ENCODE data around the gene COQ8B.
"Not testable (repeated sequence)": the region's sequence is repeated elsewhere in the genome, so short reads cannot be mapped to it uniquely, and the experiment has no call there.

Gene COQ8B

DNA sequence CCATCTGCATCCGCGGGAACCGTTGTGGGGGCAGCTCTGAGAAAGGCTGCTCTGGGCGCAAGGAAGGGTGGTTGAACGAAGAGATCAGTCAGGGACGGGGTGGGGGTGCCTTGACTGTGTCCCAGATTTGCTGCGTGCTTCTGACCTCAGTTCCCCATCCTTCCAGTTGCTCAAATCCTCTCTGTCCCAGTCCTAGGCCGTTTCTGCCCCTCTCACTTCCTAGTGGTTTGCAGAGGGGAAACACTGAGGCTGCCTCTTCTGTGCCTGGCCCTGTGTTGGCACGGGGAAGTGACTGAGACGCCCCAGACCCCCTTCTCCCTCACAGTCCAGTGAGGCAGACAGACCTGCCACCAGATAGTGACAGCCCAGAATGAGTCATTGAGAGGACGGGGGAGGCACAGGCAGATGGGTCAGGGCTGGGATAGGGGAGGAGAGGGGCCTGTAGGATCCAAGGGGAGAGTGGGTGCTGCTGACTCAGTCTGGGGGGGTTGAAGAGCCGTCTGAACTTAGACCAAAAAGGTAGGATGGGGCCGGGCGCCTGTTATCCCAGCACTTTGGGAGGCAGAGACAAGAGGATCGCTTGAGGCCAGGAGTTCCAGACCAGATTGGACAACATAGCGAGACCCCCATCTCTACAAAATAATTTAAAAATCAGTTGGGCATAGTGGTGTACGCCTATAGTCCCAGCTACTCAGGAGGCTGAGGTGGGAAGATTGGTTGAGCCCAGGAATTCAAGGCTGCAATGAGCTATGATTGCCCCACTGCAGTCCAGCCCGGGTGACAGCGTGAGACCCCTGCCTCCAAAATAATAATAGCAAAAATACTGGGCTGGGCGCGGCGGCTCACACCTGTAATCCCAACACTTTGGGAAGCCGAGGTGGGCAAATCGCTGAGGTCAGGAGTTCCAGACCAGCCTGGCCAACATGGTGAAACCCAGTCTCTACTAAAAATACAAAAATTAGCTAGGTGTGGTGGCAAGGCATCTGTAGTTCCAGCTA lies 52.7 kb downstream of the COQ8B start:
- peak; percentile 10 for DNase-seq

DNA sequence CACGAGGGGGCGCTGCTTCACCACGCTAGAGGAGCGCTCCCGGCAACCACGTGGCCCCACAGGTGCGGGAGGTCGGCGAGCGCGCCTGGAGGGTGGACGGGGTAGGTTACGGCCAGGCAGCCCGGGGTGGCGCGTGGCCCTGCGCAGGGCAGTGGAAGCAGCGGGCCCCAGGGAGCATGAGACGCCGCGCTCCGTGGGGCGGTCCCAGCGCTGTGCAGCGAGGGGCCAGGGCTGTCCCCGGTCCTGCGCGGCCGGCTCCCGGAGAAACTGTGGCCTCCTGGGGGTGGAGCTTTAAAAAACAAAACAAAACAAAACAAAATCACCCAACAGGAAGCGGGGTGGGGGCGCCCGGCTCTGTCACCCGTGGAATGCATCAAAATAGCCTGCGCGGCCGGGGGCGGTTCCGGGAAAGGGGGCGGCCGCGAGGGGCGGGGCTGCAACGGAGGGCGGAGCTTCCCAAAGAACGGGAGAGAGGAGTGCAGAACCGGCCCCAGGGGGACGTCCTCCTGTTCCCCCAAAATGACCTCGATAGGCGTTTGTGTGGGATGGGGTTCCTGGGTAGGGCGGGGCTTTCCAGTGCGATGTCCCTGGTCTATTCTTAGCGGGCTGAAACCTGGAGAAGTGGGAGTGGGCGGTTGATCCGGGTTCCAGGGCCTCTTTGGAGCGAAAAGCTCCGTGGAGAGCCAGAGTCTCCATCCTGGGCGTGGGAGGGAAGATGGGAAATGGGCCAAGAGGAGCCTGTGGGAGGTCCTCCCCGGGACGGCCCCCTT lies 53.6 kb downstream of the COQ8B start:
- peak; percentile 89 for DNase-seq

DNA sequence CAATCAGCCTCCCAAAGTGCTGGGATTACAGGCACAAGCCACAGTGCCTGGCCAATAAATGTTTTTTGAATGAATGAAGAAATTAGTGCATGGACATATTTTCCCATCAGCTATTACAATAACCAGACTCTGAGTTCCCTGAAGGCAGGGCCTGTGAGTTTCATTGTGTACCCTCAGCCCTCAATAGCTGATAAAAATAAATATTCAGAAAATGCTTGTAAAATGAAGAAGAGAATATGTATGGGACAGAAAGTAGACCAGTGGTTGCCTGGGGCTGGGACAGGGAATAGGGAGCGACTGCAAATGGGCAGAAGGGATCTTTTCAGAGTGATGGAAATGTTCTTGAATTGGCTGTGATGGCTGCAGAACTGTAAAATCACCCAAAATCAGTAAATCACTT lies 55.1 kb downstream of the COQ8B start:
- DNase-seq, result no peak

DNA sequence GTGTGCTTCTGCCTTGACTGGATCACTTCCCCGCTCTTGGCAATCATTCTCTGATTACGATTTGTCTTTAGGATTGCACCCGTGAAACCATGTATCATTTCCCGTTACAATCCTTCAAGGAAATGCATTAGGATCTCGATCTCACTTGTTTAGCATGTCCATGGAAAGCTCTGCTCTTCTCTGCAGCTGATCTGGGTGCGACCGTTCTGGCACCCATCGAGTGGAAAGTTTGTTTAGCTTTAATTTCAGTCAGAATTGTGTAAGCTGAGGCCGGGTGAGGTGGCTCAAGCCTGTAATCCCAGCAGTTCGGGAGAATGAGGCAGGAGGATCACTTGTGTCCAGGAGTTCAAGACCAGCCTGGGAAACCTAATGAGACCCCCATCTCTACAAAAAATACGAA lies 57.1 kb downstream of the COQ8B start:
- DNase-seq, result no peak

DNA sequence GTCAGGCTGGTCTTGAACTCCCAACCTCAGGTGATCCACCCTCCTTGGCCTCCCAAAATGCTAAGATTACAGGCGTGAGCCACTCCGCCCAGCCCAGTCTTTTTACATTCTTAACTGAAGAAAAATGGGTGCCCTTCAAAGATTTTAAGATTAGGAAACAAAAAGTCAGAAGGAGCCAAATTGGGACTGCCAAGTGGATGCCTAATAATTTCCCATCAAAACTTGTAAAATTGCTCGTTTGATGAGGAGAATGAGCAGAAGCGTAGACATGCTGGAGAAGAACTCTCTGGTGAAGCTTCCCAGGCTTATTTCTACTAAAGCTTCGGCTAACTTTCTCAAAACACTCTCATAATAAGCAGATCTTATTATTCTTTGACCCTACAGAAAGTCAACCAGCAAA lies 57.6 kb downstream of the COQ8B start:
- DNase-seq, result no peak

DNA sequence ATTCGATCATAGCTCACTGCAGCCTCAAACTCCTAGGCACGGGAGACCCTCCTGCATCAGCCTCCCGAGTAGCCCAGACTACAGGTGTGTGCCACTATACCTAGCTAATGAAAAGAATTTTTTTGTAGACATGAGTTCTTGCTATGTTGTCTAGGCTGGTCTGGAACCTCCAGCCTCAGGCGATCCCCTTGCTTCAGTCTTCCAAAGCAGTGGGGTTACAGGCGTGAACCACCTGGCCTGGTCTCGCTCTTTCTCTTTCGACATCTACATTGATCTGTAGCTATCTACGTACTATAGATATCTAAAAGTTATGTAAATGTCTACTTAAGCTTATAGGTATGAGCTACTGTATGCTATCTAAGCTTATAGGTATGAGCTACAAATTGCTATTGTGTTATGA lies 58.7 kb downstream of the COQ8B start:
- DNase-seq, result no peak

DNA sequence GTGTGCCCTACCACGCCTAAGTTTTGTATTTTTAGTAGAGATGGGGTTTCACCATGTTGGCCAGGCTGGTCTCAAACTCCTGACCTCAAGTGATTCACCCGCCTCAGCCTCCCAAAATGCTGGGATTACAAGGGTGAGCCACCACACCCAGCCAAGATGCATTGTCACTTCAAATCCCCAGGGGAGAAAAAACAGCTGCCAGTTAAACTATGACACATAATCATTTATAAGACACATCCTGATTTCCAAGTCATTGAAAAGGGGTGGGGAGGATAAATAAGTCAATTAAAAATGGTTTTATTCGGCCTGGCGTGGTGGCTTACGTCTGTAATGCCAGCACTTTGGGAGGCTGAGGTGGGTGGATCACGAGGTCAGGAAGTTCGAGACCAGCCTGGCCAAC lies 61.0 kb downstream of the COQ8B start:
- DNase-seq, result not testable (repeated sequence)

DNA sequence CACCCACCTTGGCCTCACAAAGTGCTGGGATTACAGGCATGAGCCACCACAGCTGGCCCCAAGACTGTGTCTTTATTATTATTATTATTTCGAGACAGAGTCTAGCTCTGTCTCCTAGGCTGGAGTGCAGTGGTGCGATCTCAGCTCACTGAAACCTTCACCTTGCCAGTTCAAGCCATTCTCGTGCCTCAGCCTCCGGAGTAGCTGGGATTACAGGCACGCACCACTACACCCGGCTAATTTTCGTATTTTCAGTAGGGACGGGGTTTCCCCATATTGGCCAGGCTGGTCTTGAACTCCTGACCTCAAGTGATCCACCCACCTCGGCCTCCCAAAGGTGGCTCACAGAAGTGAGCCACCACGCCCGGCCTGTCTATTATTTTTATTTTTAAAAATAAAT lies 64.4 kb downstream of the COQ8B start:
- not testable (repeated sequence) for DNase-seq

DNA sequence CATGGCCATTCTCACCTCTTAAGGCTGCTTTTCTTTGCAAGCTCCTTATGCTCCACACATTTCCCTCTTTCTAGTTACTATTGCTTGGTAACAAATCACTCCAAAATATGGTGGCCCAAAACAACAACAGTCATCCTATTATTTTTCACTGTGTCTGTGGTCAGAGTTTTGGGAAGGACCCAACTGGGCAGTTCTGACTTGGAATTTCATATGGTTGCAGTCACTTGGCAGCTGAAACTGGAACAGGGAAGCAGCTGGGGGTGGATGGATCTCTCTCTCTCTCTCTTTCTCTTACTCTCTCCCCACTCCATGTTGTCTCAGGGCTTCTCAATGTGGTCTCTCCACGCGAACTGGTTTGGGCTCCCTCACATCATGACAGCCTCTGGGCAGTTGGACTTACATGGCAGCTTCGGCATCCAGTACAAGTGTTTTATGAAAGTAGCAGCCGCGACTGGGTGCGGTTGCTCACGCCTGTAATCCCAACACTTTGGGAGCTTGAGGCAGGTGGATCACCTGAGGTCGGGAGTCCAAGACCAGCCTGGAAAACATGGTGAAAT lies 65.9 kb downstream of the COQ8B start:
- DNase-seq, result no peak

DNA sequence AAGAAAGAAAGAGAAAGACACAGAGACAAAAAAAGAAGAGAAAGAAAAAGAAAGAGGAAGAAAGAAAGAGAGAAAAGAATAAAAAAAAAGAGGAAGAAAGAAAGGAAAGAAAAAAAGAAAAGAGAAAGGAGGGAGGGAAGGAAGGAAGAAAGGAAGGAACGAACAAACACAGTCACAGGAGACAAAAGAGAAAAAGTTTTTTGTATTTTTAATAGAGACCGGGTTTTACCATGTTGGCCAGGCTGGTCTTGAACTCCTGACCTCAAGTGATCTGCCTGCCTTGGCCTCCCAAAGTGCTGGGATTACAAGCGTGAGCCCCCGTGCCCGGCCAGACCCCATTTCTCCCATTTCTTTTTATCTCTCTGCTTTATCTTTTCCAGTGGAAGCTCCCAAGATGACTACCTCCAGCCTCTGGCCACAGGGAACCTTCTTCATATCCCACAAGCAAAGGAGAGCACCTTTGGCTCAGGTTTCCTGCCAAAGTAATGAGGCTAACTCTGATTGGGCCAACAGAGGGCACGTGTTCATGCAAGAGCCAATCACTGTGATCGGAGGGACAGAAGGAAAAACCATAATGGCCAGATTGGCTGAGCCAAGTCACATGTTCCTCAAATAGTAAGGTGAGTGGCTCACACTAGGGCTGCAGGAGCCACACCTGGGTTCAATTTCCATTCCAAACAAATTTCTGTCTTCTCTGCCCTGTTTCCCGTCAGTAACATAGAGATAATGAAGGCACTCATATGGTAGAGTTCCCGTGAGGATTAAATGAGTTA lies 66.6 kb downstream of the COQ8B start:
- not testable (repeated sequence) for DNase-seq

DNA sequence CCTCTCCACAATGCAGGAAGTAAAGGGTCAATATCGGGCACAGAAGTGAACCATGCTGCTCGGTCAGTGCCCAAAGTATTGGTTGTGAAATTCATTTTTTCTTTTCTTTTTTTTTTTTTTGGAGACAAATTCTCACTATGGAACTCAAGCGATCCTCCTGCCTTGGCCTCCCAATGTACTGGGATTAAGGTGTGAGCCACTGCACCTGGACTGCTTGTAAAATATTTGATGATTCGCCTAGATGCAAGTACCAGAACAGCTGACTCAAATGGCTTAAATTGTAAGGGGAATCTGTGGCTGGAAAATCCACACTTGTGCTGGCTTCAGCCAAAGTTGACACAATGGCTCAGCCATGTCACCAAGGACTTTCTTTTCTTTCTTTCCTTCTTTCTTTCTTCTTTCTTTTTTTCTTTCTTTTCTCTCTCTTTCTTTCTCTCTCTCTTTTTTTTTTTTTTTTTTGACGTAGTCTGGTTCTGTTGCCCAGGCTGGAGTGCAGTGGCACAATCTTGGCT lies 69.9 kb downstream of the COQ8B start:
- no peak for DNase-seq

DNA sequence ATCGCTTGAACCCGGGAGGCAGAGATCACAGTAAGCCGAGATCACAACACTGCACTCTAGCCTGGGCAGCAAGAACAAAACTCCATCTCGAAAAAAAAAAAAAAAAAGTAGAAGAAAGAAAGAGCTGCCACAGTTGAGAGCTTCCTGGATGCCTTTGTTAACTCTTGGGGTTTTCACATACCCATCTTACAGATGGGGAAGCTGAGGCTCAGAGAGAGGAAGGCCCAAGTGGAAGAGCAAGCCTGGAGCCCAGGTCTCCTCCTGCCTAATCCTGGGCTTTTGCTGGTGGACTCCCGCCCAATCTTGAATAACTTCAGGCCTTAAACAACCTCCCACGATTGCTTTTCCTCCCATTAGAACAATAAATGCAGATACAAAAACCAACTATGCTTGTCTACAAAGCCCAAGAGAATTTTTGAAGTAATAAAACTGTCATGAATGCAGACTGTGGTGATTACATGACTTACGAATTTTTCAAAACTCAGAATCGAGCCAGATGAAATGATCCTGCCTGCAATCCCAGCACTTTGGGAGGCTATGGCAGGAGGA lies 73.9 kb downstream of the COQ8B start:
- no peak for DNase-seq

DNA sequence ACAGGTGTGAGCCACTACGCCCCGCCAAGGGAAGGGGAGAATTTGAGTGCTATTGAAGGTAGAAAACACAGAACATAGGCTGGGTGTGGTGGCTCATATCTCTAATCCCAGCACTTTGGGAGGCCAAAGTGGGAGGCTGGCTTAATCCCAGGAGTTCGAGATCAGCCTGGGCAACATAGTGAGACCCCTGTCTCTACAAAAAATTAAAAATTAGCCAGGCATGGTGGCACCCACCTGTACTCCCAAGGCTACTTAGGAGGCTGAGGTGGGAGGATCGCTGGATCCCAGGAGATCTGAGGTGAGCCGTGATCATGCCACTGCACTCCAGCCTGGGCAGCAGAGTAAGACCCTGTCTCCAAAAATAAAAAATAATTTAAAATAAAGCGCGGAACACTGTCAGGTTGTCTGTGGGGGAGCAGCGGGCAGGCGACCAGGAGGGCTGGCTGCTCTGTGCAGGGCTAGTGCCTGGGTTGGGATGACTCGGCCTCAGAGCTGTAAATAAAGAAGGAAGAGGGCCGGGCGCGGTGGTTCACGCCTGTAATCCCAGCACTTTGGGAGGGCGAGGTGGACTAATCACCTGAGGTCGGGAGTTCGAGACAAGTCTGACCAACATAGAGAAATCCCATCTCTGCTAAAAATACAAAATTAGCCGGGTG lies 74.5 kb downstream of the COQ8B start:
- no peak for DNase-seq
